Epithelial cell of umbilical artery (primary cell): Measurements from ENCODE around the gene TMEM223. TPM values are rescaled to one million over a fixed set of nuclear protein-coding genes. Genes with fewer than 3 reads are reported as not detected.

Experiments used
- total RNA-seq: library from RNA; depleted of rRNA; stranded (reverse); fragments of >200 nt; gene quantifications from 2 replicates; pipeline ENCODE4 v1.2.3, GENCODE V29; 2014

TMEM223 gene
- total RNA-seq, result 13.4 and 21.8 TPM in 2 replicates

GRCh38 chr11:62791501-62792201 is at the start of gene TMEM223:
TMEM223 (minus strand) TSS chr11:62792006; CDS start chr11:62791994, 12 bp downstream.

GRCh38 chr11:62839050-62839945 is 47.5 kb upstream of the TMEM223 start, which contains the start of gene WDR74:
WDR74 (minus strand) TSS chr11:62839590; CDS start chr11:62839570, 20 bp downstream.

GRCh38 chr11:62832336-62833234 is 40.8 kb upstream of the TMEM223 start, which contains the start of gene TEX54:
TEX54 (minus strand) TSS chr11:62832841.

GRCh38 chr11:62831520-62832335 is 39.9 kb upstream of the TMEM223 start, which contains the start of gene STX5:
STX5 (minus strand) TSS chr11:62832051; CDS start chr11:62831243, 808 bp downstream.

GRCh38 chr11:62805076-62805892 is 13.5 kb upstream of the TMEM223 start, which contains the start of gene NXF1:
NXF1 (minus strand) TSS chr11:62805440; CDS start chr11:62805356, 84 bp downstream.

GRCh38 chr11:62787005-62787759 is 4.6 kb downstream of the TMEM223 start, which contains the start of gene TMEM179B:
TMEM179B (plus strand) TSS chr11:62787402; CDS start chr11:62787432, 30 bp downstream.

GRCh38 chr11:62771144-62772021 is 20.4 kb downstream of the TMEM223 start, which contains the start of gene TAF6L:
TAF6L (plus strand) TSS chr11:62771396; CDS start chr11:62775784, 4,388 bp downstream.

GRCh38 chr11:62753736-62754603 is 37.8 kb downstream of the TMEM223 start, which contains the start of gene ZBTB3:
ZBTB3 (minus strand) TSS chr11:62754160; CDS start chr11:62753664, 496 bp downstream.

Other genes starting within 250 kb of the TMEM223 start
- gene AHNAK, start 245.2 kb downstream of the TMEM223 start, total RNA-seq, result 274 and 293 TPM in 2 replicates
- gene EEF1G, start 218.1 kb downstream of the TMEM223 start, total RNA-seq, result 1,044 and 1,412 TPM in 2 replicates
- gene TUT1, start 200.5 kb downstream of the TMEM223 start, total RNA-seq, result 6.8 and 13.5 TPM in 2 replicates
- gene MTA2, start 190.1 kb downstream of the TMEM223 start, total RNA-seq, result 186 and 207 TPM in 2 replicates
- 27.3 and 30.1 TPM in 2 replicates for gene EML3, start 179.2 kb downstream of the TMEM223 start, total RNA-seq
- gene ROM1, start 178.7 kb downstream of the TMEM223 start, total RNA-seq, result 5.3 and 5.8 TPM in 2 replicates
- gene B3GAT3, start 170.0 kb downstream of the TMEM223 start, total RNA-seq, result 20.1 and 28.7 TPM in 2 replicates
- gene GANAB, start 145.4 kb downstream of the TMEM223 start, total RNA-seq, result 213 and 230 TPM in 2 replicates
- gene INTS5, start 138.7 kb downstream of the TMEM223 start, total RNA-seq, result 22.8 and 24.4 TPM in 2 replicates
- 38.7 and 44.4 TPM in 2 replicates for gene C11orf98, start 126.8 kb downstream of the TMEM223 start, total RNA-seq
- gene CSKMT, start 126.7 kb downstream of the TMEM223 start, total RNA-seq, result 3.6 and 13.3 TPM in 2 replicates
- gene UQCC3, start 120.3 kb downstream of the TMEM223 start, total RNA-seq, result 9.7 and 11.2 TPM in 2 replicates
- gene LBHD1, start 119.7 kb downstream of the TMEM223 start, total RNA-seq, result 4.2 and 5.5 TPM in 2 replicates
- gene UBXN1, start 112.9 kb downstream of the TMEM223 start, total RNA-seq, result 137 and 210 TPM in 2 replicates
- gene LRRN4CL, start 102.5 kb downstream of the TMEM223 start, total RNA-seq, result under 0.01 and 0.30 TPM in 2 replicates
- gene BSCL2, start 84.6 kb downstream of the TMEM223 start, total RNA-seq, result 20.2 and 24.0 TPM in 2 replicates
- 0.32 TPM in 1 of 2 replicates, not detected in the other for gene GNG3, start 84.3 kb downstream of the TMEM223 start, total RNA-seq
- gene HNRNPUL2, start 64.5 kb downstream of the TMEM223 start, total RNA-seq, result 5.8 and 11.9 TPM in 2 replicates
- 34.4 and 38.9 TPM in 2 replicates for gene TTC9C, start 63.5 kb downstream of the TMEM223 start, total RNA-seq
- gene ZBTB3, start 37.8 kb downstream of the TMEM223 start, total RNA-seq, result 10.9 and 11.4 TPM in 2 replicates
- 86.7 and 113 TPM in 2 replicates for gene POLR2G, start 30.4 kb downstream of the TMEM223 start, total RNA-seq
- gene TAF6L, start 20.6 kb downstream of the TMEM223 start, total RNA-seq, result 19.8 and 26.7 TPM in 2 replicates
- gene TMEM179B, start 4.6 kb downstream of the TMEM223 start, total RNA-seq, result 22.5 and 26.6 TPM in 2 replicates
- 16.6 and 26.3 TPM in 2 replicates for gene NXF1, start 13.4 kb upstream of the TMEM223 start, total RNA-seq
- 27.7 and 36.1 TPM in 2 replicates for gene STX5, start 40.0 kb upstream of the TMEM223 start, total RNA-seq
- not detected in 2 replicates for gene TEX54, start 40.8 kb upstream of the TMEM223 start, total RNA-seq
- gene WDR74, start 47.6 kb upstream of the TMEM223 start, total RNA-seq, result 70.8 and 74.3 TPM in 2 replicates
- gene SLC3A2, start 88.9 kb upstream of the TMEM223 start, total RNA-seq, result 146 and 249 TPM in 2 replicates
- gene CHRM1, start 129.4 kb upstream of the TMEM223 start, total RNA-seq, result not detected in 2 replicates
- not detected in 2 replicates for gene SLC22A6, start 193.0 kb upstream of the TMEM223 start, total RNA-seq
- gene SLC22A8, start 223.8 kb upstream of the TMEM223 start, total RNA-seq, result not detected in 2 replicates